ENCODE results near the gene TPCN1. TPM values are rescaled to one million over a fixed set of nuclear protein-coding genes. Genes with fewer than 3 reads are reported as not detected.

TPCN1 gene
- polyA plus RNA-seq (ENCODE audit: insufficient read depth in 1 of 5, insufficient read length in 5 of 5, low replicate concordance in 1 of 5) = 10 to 100 TPM; 21.7 to 36.0 (median 28.8) TPM
- long read RNA-seq, donor 1 = 0 reads
- long read RNA-seq, donor 2, full-length matches to known transcripts = 2 of 2 reads
- long read RNA-seq, donor 2, partial matches to known transcripts = 0 of 2 reads
- long read RNA-seq, donor 2, other reads (novel, unspliced or antisense) = 0 of 2 reads
- long read RNA-seq, donor 3, partial matches to known transcripts = 0 of 1 reads
- long read RNA-seq, donor 3, other reads (novel, unspliced or antisense) = 0 of 1 reads
- long read RNA-seq, donor 4, full-length matches to known transcripts = 2 of 2 reads
- long read RNA-seq, donor 4, partial matches to known transcripts = 0 of 2 reads
- long read RNA-seq, donor 4, other reads (novel, unspliced or antisense) = 0 of 2 reads
- long read RNA-seq, donor 5 = 0 reads
- long read RNA-seq, donor 6, full-length matches to known transcripts = 2 of 2 reads
- long read RNA-seq, donor 6, partial matches to known transcripts = 0 of 2 reads
- long read RNA-seq, donor 6, other reads (novel, unspliced or antisense) = 0 of 2 reads
- long read RNA-seq, donor 7, full-length matches to known transcripts = 3 of 3 reads
- long read RNA-seq, donor 7, partial matches to known transcripts = 0 of 3 reads
- long read RNA-seq, donor 7, other reads (novel, unspliced or antisense) = 0 of 3 reads
- long read RNA-seq, donor 8 = 0 reads

DNA sequence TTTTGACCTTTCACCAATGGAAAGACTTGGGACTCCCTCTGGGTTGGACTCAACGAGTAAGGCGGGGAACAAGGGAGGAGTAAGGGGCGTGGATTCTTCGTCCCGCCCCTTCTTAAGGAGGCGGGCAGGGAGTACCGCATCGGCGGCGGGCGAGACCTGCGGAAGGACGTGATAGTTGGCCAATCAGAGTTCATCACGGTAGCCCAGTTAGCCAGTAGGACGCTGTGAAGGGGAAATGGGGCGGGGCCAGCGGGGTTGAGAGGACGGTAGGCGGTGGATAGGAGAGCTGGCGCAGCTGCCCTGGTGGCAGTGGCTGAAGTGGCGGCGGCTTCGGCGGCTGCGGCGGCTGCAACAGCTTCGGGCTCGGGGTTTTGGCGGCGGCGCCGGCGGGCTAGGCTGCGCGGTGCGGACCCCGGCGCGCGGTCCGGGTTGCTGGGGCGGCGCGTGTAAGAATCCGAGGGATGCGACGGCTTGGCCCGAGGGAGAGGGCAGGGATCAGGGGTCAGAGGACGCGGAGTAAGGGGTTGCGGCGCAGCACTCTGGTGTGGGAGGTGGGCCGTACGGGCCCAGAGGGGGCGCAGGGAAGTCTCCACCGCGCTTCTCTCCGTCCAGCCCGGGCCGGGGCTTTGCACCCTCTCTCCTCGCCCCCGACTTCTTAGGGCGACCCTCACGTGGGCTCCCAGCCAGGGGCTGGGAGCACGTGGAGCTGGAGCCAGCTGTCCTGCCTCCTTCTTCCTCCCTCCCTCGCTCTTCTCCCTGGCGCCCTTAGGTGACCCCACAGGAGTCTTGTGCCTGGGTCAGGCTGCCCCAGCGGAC lies at the start of gene TPCN1:
Gene TPCN1, plus strand, starts transcription at position 284 of the 816 bp plus-strand sequence. CDS start 5,389 bp downstream, outside the sequence.
- DNase-seq = peak; percentile 100

DNA sequence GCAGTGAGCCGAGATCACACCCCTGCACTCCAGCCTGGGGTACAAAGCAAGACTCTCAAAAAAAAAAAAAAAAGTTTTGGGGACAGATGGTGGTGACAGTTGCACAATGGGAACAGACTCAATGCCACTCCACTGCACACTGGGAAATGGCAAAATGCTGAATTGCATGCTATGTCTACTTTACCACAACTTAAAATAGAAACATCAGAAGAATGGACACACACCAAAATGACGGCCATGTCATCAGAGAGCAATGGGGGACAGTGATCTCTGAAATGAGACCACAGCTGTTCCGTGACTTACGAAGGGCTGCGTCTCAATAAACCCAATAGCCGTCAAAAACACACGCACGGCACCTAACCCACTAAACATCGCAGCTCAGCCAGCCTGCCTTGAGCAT lies 49.7 kb upstream of the TPCN1 start:
- no peak for DNase-seq

DNA sequence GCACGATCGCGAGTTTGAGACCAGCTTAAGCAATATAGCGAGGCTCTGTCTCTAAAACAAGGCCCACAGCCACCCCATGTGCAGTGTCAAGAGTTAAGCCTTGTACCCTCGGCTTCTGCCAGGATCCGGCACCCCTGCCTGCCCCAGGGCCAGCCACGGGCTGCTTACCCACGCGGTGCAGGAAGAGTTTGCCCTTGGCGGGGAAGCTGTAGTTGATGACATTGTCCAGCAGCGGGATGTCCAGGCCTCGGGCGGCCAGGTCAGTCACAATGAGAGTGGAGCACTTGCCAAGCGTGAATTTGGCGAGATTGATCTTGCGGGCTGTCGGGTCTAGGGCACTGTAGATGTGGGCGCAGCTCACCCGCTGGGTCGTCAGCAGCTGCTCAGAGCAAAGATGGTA lies 49.1 kb upstream of the TPCN1 start:
- no peak for DNase-seq

DNA sequence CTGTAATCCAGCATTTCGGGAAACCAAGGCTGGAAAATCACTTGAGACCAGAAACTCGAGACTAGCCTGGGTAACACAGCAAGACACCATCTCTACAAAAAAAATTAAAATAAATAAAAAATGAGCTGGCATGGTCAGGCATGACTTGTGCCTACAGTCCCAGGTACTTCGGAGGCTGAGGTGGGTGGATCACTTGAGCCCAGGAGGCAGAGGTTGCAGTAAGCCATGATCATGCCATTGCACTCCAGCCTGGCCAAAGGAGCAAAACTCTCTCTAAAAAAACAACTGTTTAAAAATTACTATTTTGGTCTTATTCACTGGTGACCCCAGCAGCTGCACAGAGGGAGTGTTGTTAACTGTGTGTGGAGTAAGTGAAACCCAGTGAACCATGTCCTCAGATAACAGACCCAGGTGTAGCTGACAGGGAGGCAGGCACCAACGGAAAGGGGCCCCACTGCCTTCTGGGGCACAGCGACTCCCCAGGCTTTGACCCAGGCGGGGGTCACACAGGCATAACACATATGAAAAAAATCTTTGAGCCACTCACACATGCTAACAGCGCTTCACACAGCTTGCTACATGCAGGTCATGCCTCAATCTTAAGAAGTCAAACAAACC lies 48.1 kb upstream of the TPCN1 start:
- no peak for DNase-seq

DNA sequence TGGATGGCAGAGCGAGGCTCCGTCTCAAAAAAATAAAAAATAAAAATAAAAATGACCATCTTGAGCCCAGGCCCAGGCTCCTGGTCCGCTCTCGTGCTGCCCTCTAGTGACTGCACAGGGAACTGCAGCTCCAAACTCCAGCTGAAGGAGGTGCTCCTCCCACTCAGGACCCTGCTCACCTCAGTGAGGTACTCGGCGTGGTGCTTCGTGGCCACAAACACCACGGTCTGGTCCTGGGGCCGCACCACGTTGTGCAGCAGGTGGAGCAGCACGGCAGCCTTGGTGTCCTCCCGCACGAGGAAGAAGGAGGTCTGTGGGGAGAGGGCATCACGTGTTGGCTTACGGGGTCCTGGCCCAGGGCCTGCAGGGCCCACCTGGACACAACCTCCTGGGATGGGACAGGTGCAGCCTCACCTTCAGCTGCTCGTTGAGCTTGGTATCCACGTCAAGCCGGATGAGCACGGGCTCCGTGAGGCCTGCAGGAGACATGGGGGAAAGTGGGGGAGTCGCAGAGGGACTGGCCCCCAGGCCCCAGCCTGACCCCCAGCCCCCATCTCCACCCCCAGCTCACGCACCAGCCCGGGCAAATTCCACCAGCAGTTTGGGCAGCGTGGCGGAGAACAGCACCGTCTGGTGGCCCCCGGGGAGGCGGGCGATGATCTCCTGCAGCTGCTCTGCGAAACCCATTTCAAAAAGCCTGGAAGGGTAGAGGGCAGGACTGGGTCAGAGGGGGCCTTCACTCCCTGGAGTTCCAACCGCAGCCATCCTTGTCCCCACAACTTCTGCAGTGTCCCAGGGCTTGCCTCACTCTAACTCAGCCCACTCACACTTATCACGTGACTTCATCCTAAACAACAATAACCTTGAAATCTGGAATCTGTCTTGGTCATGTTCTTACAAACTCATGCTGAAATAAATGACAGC lies 46.5 kb upstream of the TPCN1 start:
- DNase-seq = peak; percentile 30 to 60

DNA sequence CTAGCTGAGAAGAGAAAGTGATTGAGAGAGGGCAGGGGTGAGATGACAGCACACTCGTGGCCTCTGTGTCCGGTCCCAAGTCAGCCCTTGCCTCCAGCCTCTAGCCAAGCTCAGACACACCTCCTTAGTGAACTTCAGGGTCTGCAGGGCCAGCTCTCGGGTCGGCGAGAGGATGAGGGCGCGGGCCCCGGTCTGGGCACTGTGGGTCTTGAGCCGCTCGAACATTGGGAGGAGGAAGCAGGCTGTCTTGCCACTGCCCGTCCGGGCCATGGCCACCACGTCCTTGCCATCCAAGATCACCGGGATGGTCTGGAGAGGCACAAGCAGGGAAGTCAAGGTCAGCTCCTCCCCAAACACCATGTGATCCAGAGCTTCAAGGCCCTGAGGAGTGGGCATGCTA lies 42.2 kb upstream of the TPCN1 start:
- no peak for DNase-seq

DNA sequence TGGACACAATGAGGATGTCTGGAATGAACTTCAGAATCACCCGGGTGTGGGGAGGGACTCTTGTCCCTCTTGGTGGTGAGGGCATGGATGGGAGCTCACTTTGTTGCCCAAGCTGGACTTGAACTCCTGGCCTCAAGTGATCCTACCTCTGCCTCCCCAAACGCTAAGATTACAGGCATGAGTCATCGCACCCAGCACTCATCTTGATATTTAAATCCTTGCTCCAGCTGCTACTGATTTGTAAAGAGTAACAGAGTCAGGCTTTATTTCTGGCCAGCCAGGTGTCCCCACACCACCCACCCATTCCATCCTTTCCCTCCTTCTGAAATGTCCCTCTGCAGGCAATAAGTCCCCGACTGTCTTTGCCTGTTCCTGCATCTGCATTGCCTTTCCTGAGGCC lies 40.9 kb upstream of the TPCN1 start:
- no peak for DNase-seq

DNA sequence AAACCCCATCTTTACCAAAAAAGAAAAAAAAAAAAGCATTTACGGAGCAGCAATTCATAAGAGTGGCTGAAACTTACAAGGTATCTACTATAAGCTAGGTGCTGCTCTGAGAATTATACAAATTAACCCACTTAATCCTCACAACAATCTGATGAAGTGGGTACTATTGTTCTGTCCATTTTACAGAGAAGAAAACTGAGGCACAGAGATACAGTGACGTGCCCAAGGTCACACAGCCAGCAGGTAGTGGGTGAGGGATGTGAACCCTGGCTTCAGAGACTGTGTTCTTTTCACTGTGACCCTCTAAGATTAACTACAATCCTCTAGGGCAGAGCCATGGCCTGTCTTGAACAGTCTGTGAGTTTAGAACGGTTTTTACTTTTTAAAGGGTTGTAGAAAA lies 39.3 kb upstream of the TPCN1 start:
- no peak for DNase-seq

DNA sequence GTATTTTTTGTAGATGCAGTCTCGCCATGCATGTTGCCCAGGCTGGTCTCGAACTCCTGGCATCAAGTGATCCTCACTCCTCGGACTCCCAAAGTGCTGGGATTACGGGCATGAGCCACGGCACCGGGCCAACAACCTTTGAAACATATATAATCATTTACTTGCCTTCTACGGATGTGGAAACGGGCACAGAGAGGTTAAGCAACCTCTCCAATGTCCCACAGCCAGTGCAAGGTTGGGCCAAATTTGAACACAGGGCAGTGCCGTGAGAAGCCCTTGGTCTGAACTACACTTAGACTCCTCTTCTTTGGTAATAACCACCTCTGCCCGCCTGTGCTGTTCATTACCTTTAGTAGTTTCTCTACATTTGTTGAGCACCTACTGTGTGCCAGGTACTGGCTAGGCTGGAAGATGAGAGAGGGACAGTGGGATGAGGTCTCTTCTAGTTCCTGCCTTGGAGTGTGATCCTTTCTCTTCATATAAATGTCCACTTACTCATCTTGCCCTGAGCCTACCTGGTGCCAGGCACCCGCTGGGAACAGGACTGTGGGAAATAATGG lies 38.2 kb upstream of the TPCN1 start:
- DNase-seq = no peak

DNA sequence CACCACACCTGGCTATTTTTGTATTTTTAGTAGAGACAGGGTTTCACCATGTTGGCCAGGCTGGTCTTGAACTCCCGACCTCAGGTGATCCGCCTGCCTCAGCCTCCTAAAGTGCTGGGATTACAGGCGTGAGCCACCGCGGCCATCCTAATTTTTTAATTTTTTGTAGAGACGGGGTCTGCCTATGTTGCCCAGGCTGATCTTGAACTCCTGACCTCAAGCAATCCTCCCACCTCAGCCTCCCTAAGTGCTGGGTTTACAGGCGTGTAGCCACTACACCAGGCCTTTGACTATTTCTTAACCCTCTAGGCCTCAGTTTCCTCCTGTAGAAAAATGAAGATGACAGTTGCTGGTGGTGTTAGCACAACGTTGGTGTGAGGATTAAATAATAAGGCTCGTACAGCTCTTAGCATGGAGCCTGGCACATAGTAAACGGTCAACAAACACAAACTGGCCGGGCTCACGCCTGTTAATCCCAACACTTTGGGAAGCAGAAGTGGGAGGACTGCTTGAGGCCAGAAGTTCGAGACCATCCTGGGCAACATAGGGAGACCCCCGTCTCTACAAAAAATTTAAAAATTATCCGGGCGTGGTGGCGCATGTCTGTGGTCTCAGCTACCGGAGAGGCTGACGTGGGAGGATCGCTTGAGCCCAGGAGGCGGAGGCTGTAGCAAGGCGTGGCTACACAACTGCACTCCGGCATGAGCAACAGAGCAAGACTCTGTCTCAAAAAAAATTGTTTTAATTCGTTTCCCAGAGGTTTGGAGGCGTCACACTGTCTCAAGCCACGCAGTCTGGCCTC lies 37.0 kb upstream of the TPCN1 start:
- DNase-seq = no peak

DNA sequence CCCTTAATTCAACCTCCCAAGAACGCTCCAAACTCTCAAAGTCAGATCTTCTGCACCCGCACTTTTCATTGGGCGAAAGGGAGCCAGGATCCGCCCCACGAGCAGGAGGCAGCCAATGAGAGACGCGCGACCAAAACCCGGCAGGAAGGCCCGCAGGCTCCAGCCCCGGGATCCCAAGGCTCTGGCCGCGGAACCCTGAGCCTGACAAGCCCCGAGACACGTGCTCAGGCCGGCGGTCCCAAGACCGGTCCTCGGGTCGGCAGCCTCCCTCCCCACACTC lies 36.4 kb upstream of the TPCN1 start:
- DNase-seq = peak; percentile 87 to 88

DNA sequence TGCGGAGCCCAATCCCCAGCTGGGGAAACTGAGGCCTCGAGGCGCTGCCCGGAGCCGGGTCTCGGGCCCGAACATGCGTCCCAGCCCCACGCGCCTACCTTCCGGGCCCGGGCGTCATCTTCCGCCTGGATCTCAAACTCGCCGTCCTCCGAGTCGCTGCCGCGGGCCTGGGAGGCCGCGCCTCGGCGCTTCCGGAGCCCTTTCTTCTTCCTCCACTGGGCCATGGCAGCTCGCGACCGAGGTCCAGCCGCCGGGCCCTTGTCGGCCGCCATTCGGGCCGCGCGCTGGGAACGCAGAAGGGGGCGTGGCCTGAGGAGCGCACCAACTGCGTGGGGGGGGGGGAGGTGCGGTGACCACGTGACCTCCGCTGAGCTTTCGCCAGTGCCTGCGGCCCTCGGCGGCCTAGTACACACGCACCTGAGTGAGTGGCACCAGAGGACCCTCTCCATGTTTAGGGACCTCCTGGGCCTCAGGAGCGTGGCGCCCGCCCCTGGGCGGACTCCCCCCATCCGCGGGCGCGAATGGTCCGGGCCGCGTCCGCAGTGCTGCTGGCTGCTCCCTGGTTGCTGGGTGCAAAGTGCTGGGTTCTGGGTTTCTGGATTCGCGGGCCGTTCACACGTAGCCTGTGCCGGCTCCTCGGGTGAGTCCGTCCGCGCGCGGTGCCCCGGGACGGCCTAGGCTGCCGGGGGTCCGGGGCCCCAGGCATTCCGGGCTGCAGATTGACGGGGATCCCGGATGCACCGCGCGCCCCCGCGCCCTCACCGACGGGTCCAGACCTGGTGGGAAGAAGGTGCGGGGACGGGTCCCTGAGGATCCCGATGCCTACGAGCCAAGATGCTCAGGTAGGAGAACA lies 35.9 kb upstream of the TPCN1 start, which contains the start of the genes DDX54 and RITA1:
Gene DDX54, minus strand, starts transcription at position 299 of the 853 bp plus-strand sequence. Its CDS starts 27 bp downstream, at position 272.
Gene RITA1, plus strand, starts transcription at position 542 of the 853 bp plus-strand sequence. CDS start 1,026 bp downstream, outside the sequence.
- DNase-seq = peak; percentile 82 to 90

DNA sequence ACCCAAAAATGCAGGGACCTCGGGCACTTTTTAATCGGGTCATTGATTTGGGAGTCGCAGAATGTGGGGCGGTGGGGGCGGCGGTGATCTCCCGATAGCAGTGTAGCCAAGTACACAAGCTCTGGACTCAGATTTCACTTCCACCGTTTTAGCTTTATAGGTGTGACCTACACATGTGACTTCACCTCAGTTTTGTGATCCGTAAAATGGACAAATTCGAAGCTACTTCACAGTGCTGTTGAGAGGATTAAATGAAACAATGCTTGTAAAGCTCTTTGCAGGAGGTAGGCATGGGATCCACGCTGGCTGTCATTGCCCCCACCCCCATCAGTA lies 35.3 kb upstream of the TPCN1 start:
- no peak for DNase-seq

DNA sequence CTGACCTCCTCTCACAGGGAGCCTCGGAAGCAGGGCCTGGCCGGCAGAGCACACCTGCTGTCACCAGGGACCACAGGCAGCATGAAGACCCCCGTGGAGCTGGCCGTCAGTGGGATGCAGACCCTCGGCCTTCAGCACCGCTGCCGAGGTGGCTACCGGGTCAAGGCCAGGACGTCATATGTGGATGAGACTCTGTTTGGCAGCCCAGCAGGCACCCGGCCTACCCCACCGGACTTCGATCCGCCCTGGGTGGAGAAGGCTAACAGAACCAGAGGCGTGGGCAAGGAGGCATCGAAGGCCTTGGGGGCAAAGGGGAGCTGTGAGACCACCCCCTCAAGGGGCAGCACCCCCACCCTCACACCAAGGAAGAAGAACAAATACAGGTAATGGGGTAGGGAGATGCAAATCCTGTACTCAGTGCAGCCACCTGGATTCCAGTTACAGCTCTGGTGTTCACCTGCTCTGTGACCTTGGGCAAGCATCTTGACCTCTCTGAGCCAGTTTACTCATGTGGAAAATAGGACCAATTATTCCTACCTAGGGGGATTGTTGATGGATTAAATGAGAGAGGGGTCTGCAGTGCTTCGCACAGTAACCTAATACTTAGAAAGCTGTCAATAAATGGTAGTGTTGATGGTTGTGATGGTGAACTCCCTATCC lies 34.5 kb upstream of the TPCN1 start:
- no peak for DNase-seq

DNA sequence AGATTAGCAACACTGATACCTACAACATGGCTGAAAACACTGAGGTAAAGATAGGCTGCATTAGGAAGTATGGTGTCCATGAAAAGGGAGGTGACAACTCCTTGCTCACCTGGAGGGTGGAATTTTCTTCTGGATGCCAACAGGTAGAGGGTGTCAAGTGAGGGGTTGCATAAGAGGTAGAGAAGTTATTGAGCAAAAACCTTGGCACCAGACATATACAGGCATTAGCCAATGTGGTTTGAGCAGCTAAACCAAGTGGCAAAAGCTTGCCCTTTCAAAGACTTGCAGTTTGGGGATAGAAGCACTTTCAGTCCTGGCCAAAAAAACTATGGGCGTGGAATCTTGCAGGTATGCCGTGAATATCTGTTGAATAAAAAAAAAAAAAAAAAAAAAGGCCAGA lies 31.9 kb upstream of the TPCN1 start:
- no peak for DNase-seq

DNA sequence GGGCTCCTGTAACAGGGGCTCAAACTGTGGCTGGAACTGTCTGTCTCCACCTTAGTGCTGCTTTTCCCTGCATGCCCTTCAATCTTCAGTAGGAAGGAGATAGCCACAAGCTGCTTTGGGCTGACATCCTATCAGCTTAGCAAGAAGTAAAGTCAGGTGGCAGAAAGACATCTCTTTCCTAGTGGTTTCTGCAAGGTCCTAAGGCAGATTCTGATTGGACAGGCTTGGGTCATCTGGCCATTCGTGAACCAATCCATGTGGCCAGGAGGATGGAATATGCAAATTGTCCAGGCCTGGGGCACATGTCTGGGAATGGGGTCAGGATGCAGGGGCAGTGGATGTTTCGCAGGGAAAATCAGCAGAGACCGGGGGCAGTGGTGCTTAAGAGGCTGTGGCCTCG lies 30.5 kb upstream of the TPCN1 start:
- no peak for DNase-seq

DNA sequence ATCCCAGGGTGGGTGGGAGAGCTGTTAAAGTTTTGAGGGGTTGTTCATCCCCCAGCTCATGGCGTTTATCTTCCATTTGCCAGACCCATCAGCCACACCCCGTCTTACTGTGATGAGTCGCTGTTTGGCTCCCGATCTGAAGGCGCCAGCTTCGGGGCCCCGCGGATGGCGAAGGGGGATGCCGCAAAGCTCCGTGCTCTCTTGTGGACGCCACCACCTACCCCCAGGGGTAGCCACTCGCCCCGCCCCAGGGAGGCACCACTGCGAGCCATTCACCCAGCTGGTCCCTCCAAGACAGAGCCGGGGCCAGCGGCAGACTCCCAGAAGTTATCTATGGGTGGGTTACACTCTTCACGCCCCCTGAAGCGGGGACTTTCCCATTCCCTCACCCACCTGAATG lies 30.0 kb upstream of the TPCN1 start:
- DNase-seq = no peak

DNA sequence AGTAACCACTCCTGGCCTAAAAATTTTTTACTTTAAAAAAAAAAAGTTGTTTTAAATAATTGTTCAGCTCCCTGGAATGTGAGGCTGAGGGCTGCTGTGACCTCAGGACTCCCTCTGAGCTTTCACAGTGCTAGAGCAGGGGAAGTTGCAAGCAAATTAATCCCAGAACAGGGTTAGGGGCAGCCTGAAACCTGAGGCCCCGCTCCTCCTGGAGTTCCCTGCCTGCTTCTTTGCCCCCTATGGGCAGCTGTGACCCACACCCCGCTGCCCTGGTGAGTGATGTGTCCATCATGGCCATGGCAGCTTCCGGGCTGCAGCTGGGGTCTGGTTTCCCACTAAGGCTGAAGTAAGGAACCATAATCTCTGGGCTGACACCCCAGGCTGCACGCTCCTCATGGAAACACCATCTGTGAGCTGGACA lies 26.3 kb upstream of the TPCN1 start:
- DNase-seq = no peak

All from right lung (tissue), 10 donors.